Activated CD8-positive, alpha-beta memory T cell treated with anti-CD3 and anti-CD28 coated beads, Interleukin-2, amount 50 U/mL, for 1 hour (primary cell): ENCODE results near the gene ZFX.
"Not testable (repeated sequence)": the region's sequence is repeated elsewhere in the genome, so short reads cannot be mapped to it uniquely, and the experiment has no call there.

Source experiments
- DNase-seq: peaks from one replicate; pipeline ENCODE4 v3.0.0-alpha.2; 2020; ENCODE audit errors: extremely low read depth

Gene ZFX

DNA sequence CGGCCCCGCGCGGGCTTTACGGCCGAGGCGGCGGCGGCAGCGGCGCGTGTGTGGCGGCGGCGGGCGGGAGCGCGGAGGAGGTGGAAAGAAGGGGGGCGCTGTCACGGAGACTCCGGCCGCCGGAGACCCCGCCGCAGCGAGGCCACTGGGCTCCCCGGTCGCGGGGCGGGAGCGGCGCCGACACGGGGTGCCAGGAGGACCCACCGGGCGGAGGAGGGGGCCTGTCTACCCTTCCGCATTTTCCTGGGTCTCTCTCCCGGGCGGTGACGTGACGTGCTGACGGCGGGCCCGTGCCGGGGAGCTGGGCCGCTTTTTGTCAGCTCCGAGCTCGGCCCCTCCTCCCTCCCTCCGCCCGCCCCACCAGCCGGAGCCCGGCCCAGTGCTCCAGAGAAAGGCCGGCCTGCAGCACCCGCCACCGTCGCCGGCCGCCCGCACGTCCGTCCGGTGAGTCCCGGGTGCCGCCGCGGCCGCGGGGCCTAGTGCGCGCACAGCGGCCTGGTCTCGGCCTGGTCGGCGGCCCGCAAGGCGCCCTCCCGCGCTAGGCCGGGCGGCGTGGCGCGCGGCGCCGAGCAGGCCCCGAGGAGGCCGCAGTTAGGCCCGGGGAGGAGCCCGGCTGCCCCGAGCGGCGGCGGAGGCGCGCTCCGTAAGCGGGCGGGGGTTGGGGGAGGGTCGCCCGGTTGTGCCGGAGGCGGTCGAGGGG lies at the start of gene ZFX:
Gene ZFX (plus strand): TSS at position 379 of the 700 bp plus-strand sequence. CDS start 23,014 bp downstream, outside the sequence.
- DNase-seq: peak; percentile 31

- DNase-seq: no peak
These were observed 48.8 kb upstream of the ZFX start for GRCh38 chrX:24100713-24101112.

GRCh38 chrX:24110069-24110468 lies 39.5 kb upstream of the ZFX start:
- DNase-seq: no peak

GRCh38 chrX:24113181-24113580 lies 36.3 kb upstream of the ZFX start:
- DNase-seq: no peak

DNA sequence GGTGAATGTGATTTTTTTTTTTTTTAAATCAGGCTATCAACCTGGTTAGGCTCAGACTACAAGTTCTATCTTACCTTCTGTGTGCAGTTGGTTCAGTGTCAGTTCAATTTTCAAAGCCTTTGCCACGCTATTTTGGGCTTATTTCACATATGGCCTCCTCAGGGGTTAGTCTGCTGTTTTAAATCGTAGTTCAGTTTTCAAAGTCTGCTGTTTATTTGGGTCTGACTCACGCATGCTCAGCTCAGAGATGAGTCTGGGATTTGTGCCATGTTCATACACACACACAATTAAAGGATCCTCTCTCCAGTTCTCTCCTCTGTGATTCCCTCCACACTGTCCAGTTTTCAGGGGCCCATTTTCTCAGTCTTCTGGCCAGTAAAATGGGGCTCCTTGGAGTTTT lies 32.3 kb upstream of the ZFX start:
- no peak for DNase-seq

DNA sequence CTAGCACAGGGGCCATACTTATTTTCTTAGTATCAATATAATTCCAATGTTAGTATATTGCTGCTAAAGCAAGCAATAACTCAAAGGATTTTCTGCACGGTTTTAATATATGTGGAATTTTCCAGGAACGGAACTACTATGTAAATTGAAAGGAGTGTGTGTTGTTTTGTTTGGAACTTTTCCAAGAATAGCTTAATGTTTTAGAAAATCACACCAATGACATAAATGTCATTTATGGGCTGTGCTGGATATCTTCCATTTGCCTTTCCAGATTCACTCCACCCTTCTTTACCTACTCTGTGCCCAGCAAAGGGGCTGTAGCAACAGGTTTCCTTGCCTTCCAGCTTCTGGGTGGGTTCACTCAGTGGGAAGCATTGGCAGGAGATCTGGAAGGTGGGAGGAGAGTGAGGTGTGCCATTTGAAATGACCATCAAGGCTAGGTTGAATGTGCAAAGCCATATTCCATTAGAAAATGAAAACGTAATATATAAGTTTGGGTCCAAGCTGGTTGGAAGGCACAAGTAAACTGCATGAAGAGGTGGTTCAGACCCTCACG lies 25.2 kb upstream of the ZFX start:
- DNase-seq: no peak

- DNase-seq: no peak
These were observed 24.4 kb upstream of the ZFX start for GRCh38 chrX:24125028-24125612.

DNA sequence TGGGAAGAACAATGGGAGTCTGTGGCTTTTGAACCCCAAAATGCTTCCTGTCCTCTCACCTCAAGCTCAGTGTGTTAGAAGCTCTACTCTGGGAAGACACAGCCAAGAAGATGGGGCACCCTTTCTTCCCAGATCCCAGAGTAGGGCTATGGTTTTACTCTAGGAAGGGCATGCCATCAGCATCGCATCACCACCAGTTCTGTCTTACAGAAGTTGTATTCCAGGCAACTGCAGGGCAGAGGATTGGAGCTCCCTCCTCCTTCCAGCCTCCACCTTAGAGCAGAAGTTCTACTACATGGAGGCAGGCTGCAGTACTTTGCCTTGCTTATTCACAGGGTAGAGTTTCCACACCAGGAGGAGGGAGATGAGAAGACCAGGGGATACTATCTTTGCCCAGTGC lies 18.1 kb upstream of the ZFX start:
- no peak for DNase-seq

- no peak for DNase-seq
These were observed 16.2 kb upstream of the ZFX start for GRCh38 chrX:24133312-24133711.

DNA sequence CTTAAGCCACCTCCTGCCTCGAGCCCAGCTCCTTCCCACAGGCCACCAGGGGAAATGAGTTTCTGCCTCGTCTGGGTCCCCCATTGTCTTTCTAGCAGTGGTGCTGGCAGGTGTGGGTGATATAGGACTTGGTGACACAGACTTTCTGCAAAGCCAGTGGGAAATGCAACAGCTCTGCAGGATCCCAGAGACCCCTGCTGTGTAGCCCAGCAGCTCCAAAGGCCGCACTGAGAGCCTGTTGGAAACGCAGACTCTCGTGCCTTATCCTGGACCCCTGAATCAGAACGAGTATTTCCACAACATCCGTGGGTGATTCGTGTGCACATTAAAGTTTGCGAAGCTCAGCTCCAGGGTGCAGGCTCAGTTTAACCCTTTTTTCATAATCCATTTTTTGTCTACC lies 13.8 kb upstream of the ZFX start:
- not testable (repeated sequence) for DNase-seq

DNA sequence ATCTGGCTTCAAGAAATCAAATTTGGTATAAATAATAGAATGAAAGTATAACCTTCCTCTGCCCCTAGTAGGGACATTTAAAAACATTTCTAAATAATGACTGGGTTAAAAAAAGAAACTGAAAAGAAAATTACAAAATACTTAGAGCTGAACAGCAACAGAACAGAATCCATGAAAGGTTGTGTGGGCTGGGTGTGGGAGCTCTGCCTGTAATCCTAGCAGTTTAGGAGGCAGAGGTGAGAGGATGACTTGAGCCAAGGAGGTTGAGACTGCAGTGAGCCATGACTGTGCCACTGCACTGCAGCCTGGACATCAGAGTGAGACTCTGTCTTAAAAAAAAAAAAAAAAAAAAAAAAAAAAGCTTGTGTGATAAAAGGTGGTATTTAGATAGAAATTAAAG lies 12.3 kb upstream of the ZFX start:
- no peak for DNase-seq

GRCh38 chrX:24143982-24144381 lies 5.5 kb upstream of the ZFX start:
- not testable (repeated sequence) for DNase-seq

DNA sequence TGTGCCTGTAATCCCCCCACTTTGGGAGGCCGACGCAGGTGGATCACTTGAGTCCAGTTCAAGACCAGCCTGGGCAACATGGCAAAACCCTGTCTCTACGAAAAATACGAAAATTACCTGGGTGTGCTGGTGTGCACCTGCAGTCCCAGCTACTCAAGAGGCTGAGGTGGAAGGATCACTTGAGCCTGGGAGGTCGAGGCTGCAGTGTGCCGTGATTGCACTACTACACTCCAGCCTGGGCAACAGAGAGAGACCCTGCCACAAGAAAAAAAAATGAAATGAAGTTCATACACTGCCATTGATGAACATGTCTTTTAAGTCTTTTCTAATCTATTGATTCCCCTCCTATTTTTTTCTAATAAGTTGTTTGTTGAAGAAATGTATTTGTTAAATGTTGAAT lies 5.0 kb upstream of the ZFX start:
- no peak for DNase-seq

GRCh38 chrX:24145303-24146186 lies 4.0 kb upstream of the ZFX start:
- DNase-seq: no peak

DNA sequence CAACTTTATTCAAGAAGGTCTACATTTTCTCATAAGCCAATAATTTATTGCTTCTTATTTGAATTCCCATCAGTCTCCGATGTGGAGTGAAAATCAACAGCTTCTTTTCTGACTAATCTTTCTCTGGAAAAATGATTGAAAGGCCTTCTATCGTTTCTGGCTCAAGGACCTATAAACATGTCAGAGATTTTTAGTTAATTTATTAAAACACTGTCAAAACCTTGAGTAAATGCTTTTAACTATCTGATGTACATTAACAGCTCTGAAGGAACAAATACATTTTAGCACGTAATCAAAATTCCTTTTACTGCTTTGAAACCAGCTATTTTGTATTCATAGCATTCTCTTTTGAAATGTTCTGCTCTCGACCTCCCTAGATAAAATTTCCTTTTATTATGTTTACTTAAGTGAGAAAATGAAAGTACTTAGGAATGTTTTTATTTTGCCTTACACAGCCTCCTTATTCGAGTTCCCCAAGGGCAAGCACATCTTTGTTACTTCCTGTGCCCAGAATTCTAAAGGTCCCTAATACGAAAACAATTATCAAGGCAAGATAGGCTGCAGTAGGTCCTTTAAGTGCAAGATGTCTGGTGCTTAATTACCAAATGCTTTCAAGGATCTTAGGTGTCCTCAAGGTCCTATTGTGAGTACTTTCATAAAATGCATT lies 3.1 kb upstream of the ZFX start:
- no peak for DNase-seq

GRCh38 chrX:24147165-24147564 lies 2.4 kb upstream of the ZFX start:
- no peak for DNase-seq

DNA sequence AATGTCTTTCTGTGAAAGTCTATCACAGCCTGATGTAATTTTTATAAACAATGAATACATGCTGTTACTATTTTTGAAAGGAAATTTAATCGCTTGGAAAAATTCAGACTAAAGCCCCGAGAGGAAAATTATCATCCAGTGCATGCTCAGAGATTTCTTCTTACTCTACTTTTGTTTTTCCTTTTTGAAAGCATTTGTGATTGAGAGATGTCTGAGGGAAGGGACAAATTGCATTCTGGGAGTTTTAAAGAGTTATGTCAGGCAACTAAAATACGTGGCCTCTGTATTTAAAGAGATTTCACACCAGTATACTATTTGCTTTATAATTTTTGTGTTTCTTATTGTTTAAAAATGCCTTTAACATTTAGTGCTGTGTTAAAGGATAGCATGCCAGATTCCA lies 1.4 kb upstream of the ZFX start:
- no peak for DNase-seq

GRCh38 chrX:24148535-24149350 lies 786 bp upstream of the ZFX start:
- DNase-seq: no peak

DNA sequence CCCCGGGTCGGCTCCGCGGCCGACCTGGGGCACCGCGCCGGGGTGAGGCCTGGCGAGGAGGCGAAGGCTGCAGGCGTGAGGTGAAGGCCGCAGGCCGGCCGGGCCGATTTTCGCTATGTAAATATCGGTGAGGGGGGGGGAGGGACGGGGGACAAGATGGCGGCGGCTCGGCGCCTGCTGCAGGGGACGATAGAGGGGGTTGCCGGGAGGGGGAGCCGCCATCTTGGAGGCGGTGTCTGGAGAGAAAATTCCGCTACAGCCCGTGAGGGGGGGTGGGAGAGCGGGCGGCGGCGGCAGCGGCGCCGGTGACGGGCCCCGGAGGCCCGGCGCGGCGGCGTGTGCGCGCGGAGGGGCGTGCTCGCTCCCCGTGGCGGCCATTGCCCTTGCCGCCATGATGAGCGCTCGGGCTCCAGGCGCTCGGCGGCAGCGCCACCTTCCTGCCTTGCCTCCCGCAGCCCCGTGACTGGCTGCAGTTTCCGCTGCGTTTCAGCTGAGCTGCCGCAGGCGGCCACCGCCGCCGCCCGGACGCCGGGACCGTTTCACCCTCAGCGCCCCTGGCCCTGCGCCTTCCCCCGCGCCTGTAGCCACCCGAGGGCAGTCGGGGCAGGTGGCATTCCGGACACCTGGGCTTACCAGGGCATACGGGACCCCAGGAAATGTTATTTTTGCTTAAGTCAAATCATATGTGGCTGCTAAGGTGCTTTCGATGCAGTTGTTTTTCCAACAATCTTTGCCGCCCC lies 692 bp downstream of the ZFX start:
- DNase-seq: peak; percentile 84

- DNase-seq: no peak
These were observed 1.4 kb downstream of the ZFX start for GRCh38 chrX:24150898-24151297.
